B cell (primary cell): ENCODE measurements around the gene AMER3.
A peak's percentile ranks its signal among the peaks of the same experiment; 100 is the strongest.

ENCODE experiments used
- EZH2 ChIP-seq: IDR thresholded peaks from 2 replicates; pipeline ENCODE4 v1.6.1; 2012; ENCODE audit warnings: borderline replicate concordance, low read depth, mild to moderate bottlenecking, moderate library complexity, low read length; ENCODE audit not compliant: insufficient read depth, poor library complexity, severe bottlenecking
- TF ChIP-seq, protein P1 (sequence below): fragments of 200-600 bp; IDR thresholded peaks from one replicate; pipeline ENCODE4 v1.8.0; 2022; ENCODE audit warnings: antibody characterized with exemption, mild to moderate bottlenecking

DNA sequence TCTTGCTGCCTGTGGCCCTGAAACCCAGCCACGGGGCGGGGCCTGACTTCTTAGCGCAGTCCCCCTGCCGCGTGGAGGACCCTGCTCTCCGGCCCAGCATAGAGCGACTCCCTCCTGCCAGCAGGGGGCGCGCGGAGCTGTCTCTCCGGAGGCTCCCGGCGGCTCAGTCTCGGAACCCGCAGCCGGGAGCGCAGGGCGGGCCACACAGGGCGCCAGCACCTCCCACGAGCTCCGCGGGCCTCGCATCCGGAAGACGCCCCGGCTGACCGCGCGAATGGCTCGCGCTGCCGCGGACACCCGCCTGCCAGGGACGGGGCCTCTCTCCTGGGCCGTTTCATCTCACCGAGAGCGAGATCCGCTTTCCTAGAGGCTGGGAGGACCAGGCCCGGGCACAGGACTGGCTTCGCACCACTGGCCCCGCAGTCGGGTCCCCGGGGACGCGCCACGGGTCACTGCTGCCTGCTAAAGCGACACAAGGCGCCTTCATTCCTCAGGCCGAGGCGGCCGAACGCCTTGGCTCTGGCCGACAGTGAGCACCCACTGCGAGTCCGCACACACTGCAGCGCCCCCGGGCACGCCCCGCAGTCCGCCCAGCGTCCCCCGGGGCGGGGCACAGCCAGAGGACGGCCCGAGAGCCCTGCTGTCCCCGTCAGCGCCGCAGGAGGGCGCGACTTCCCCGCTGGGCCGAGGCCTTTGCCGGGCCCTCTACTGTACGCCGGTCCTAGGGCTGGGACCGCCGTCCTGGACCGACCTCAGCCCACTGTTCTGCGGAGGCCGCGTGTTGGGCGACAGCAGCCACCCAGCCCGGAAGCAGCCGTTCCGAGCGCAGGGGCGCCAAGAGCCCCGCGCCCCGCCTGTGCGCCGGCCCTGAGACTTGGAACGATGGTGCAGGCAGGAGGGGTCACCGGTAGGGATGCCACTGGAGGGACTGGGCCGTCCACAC lies 42.4 kb downstream of the AMER3 start:
- TF ChIP-seq, protein P1, sequence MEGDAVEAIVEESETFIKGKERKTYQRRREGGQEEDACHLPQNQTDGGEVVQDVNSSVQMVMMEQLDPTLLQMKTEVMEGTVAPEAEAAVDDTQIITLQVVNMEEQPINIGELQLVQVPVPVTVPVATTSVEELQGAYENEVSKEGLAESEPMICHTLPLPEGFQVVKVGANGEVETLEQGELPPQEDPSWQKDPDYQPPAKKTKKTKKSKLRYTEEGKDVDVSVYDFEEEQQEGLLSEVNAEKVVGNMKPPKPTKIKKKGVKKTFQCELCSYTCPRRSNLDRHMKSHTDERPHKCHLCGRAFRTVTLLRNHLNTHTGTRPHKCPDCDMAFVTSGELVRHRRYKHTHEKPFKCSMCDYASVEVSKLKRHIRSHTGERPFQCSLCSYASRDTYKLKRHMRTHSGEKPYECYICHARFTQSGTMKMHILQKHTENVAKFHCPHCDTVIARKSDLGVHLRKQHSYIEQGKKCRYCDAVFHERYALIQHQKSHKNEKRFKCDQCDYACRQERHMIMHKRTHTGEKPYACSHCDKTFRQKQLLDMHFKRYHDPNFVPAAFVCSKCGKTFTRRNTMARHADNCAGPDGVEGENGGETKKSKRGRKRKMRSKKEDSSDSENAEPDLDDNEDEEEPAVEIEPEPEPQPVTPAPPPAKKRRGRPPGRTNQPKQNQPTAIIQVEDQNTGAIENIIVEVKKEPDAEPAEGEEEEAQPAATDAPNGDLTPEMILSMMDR = peak; percentile 78
- no peak for TF ChIP-seq EZH2
